ENCODE data around the gene KRT14. TPM values are rescaled to one million over a fixed set of nuclear protein-coding genes. Genes with fewer than 3 reads are reported as not detected.

KRT14 gene
- total RNA-seq, result 1 to 10 TPM in 1 of 7 donors, under 1 TPM in 2, not detected in 4; 0.38 to 1.1 (median 0.75) TPM
- not detected for polyA plus RNA-seq
- long read RNA-seq, donor 1, result 0 reads
- long read RNA-seq, donor 2, result 0 reads
- long read RNA-seq, donor 3, result 0 reads

- Histone ChIP-seq H3K9me3 (no peaks in the 10 kb centered on the region), H3K36me3 (no peaks in the 10 kb centered on the region), H3K4me3 (no peak within 1 kb of the TSS), H3K4me1 (ENCODE audit: insufficient read depth) (no peaks in the 10 kb centered on the region), H3K27me3 (no peaks in the 10 kb centered on the region), H3K27ac (no peak within 1 kb of the TSS)
- TF ChIP-seq CTCF (IDR thresholded peaks at IDR 0.05), result no peak
- intact Hi-C loops (cut with DNase I), result no loop called here
- WGBS, 3 donors, result 73 to 81% (median 74%) methylated on average over 15 of the region's 15 CpGs
- DNase-seq, result no peak
Measured at GRCh38 chr17:41586863-41587495, at the start of gene KRT14. KRT14 (minus strand) TSS chr17:41586895; CDS start chr17:41586834, 61 bp downstream.

- H3K27me3 ChIP-seq, result no peaks in the 10 kb centered on the region
- no peak overlapping the region for H3K27ac ChIP-seq
- no peaks in the 10 kb centered on the region for H3K36me3 ChIP-seq
- peaks cover 7% of the 10 kb centered on the region for H3K4me1 ChIP-seq (ENCODE audit: insufficient read depth)
- WGBS, 3 donors, result 16 to 22% (median 19%) methylated on average over 28 of the region's 28 CpGs
- peak; percentile 20 to 59 (median 37) for DNase-seq
- TF ChIP-seq EP300 (IDR thresholded peaks at IDR 0.05), result no peak
- TF ChIP-seq POLR2A (IDR thresholded peaks at IDR 0.05), result no peak
- TF ChIP-seq CTCF (IDR thresholded peaks at IDR 0.05), result no peak
- intact Hi-C loops (cut with DNase I), result no loop called here
- H3K4me3 ChIP-seq, result no peak overlapping the region
- H3K9me3 ChIP-seq, result no peaks in the 10 kb centered on the region
Measured at GRCh38 chr17:41635121-41636097, 48.7 kb upstream of the KRT14 start.

DNA sequence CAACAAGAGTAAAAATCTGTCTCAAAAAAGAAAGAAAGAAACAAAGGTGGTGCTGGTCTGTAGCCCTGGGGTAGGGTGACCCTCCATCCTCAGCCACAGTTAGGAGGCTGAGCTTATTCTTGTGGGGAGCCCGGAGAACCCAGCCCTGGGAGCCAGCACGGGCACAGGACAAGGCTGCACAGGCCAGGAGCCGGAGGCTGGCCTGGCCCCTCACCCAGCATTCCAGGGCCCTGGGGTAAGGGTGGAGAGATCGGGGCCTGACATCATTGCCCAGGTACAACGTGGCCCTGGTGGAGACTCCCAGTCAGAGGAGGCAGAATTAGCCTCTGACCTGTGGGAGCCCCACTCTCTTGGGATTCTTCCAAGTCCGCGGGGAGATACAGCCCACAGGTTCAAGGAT lies 47.9 kb upstream of the KRT14 start:
- intact Hi-C loops (cut with DNase I), result no loop called here
- Histone ChIP-seq H3K27me3 (no peaks in the 10 kb centered on the region), H3K4me1 (ENCODE audit: insufficient read depth) (peaks cover 7% of the 10 kb centered on the region), H3K36me3 (no peaks in the 10 kb centered on the region), H3K9me3 (no peaks in the 10 kb centered on the region), H3K27ac (no peak overlapping the region), H3K4me3 (no peak overlapping the region)
- no peak for DNase-seq
- TF ChIP-seq POLR2A (IDR thresholded peaks at IDR 0.05), result no peak
- TF ChIP-seq CTCF (IDR thresholded peaks at IDR 0.05), result no peak
- no peak for TF ChIP-seq EP300 (IDR thresholded peaks at IDR 0.05)
- WGBS, 3 donors, result 40 to 48% (median 41%) methylated on average over 7 of the region's 7 CpGs

GRCh38 chr17:41633556-41634199 lies 47.0 kb upstream of the KRT14 start:
- Histone ChIP-seq H3K36me3 (no peaks in the 10 kb centered on the region), H3K27ac (no peak overlapping the region), H3K4me3 (no peak overlapping the region), H3K9me3 (no peaks in the 10 kb centered on the region), H3K27me3 (no peaks in the 10 kb centered on the region), H3K4me1 (ENCODE audit: insufficient read depth) (peaks cover 7% of the 10 kb centered on the region)
- DNase-seq, result no peak
- intact Hi-C loops (cut with DNase I), result no loop called here
- WGBS, 3 donors, result 87 to 94% (median 91%) methylated on average over 14 of the region's 14 CpGs
- no peak for TF ChIP-seq POLR2A (IDR thresholded peaks at IDR 0.05)
- no peak for TF ChIP-seq EP300 (IDR thresholded peaks at IDR 0.05)
- TF ChIP-seq CTCF (IDR thresholded peaks at IDR 0.05), result no peak

Measured in ovary (tissue), 10 donors.